ENCODE data around the gene LYRM2.
A peak's percentile ranks its signal among the peaks of the same experiment; 100 is the strongest.

The LYRM2 gene

DNA sequence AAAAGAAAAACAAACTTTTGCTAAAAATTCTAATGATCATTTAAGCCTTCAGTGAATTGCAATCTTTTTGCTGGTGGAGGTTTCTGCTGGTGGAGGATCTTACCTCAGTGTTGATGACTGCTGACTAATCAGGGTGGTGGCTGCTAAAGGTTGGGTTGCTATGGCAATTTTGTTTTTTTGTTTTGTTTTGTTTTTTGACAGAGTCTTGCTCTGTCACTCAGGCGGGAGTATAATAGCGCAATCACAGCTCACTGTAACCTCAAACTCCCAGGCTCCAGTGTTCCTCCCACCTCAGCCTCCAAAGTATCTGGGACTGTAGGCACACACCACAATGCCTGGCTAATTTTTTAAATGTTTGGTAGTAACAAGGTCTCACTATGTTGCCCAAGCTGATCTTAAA lies 110.9 kb downstream of the LYRM2 start:
- DNase-seq (ENCODE audit: low spot score in 2 of 2) (no peak), ATAC-seq (peak; percentile 75)
- H3K36me3 Mint-ChIP-seq = no peaks in the 10 kb centered on the region
- H3K9me3 Mint-ChIP-seq = no peaks in the 10 kb centered on the region
- no peaks in the 10 kb centered on the region for H3K4me1 Mint-ChIP-seq
- no peak overlapping the region for H3K4me3 Mint-ChIP-seq
- no peak overlapping the region for H3K27ac Mint-ChIP-seq

- H3K27ac Mint-ChIP-seq = no peak overlapping the region
- no peak for ATAC-seq
- no peaks in the 10 kb centered on the region for H3K4me1 Mint-ChIP-seq
- DNase-seq (ENCODE audit: low spot score in 2 of 2) = no peak
- no peaks in the 10 kb centered on the region for H3K36me3 Mint-ChIP-seq
- no peaks in the 10 kb centered on the region for H3K9me3 Mint-ChIP-seq
- H3K4me3 Mint-ChIP-seq = no peak overlapping the region
Observed at GRCh38 chr6:89526563-89526869, 112.0 kb downstream of the LYRM2 start.

GRCh38 chr6:89525786-89526562 lies 112.6 kb downstream of the LYRM2 start:
- no peaks in the 10 kb centered on the region for H3K36me3 Mint-ChIP-seq
- DNase-seq (ENCODE audit: low spot score in 2 of 2) (no peak), ATAC-seq (no peak)
- no peak overlapping the region for H3K4me3 Mint-ChIP-seq
- H3K4me1 Mint-ChIP-seq = no peaks in the 10 kb centered on the region
- H3K9me3 Mint-ChIP-seq = no peaks in the 10 kb centered on the region
- no peak overlapping the region for H3K27ac Mint-ChIP-seq

DNA sequence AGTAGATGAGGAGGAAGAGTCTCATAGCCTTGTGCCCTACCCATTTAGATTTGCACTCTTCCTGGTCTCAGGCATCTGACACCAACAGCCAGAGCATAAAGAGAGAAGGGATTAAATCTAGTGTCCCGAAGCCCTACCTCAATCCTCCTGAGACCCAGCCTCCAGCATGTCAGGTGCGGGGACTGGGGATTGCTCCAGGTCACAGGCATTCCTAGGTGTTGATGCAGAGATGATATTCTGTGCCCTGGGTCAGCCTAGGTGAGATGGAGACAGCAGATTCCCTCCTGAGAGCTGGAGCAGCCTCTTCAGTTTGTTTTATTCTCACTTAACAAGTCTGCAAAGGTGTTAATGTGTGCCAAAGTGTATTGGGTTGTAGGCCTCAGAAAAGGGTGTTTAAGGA lies 115.8 kb downstream of the LYRM2 start:
- ATAC-seq (no peak), DNase-seq (ENCODE audit: low spot score in 2 of 2) (no peak)
- no peak overlapping the region for H3K4me3 Mint-ChIP-seq
- no peaks in the 10 kb centered on the region for H3K36me3 Mint-ChIP-seq
- no peaks in the 10 kb centered on the region for H3K4me1 Mint-ChIP-seq
- no peaks in the 10 kb centered on the region for H3K9me3 Mint-ChIP-seq
- no peak overlapping the region for H3K27ac Mint-ChIP-seq

GRCh38 chr6:89520736-89521135 lies 117.8 kb downstream of the LYRM2 start:
- H3K27ac Mint-ChIP-seq = no peak overlapping the region
- DNase-seq (ENCODE audit: low spot score in 2 of 2) (no peak), ATAC-seq (no peak)
- H3K4me3 Mint-ChIP-seq = no peak overlapping the region
- no peaks in the 10 kb centered on the region for H3K36me3 Mint-ChIP-seq
- H3K9me3 Mint-ChIP-seq = no peaks in the 10 kb centered on the region
- no peaks in the 10 kb centered on the region for H3K4me1 Mint-ChIP-seq

DNA sequence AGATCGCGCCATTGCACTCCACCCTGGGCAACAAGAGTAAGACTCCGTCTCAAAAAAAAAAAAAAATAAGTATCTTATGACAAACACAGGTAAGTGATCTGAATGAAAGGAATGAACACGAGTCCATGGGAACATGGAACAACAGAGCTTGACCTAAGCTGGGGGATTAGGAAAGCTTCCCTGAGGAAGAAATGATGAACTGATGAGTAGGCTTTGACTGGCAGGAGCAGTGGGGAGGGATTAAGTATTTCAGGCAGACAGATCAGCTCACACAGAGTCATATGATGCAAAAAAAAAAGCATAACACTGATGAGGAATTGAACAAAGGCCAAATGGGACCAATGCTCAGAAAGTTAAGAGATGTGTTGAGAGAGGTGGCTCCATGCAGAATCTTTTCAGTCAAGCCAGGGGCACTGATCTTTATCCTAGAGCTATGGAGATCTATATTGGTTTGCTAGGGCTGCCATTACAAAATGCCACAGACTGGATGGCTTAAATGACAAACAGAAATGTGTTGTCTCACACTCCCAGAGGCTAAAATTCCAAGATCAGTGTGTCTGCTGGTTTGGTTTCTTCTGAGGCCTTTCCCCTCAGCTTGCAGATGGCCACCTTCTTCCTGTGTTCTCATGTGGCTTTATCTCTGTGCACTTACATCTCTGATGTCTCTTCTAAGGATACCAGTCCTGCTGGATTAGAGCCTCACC lies 120.0 kb downstream of the LYRM2 start:
- DNase-seq (ENCODE audit: low spot score in 2 of 2) (no peak), ATAC-seq (no peak)
- Mint-ChIP-seq H3K27ac (no peak overlapping the region), H3K9me3 (no peaks in the 10 kb centered on the region), H3K36me3 (no peaks in the 10 kb centered on the region), H3K4me3 (no peak overlapping the region), H3K4me1 (no peaks in the 10 kb centered on the region)

All from stimulated activated effector memory CD8-positive, alpha-beta T cell treated with anti-CD3 and anti-CD28 coated beads, Interleukin-12 subunit alpha, Interleukin-12 subunit beta, amount 100 ng/mL, for 72 hours (primary cell).